ENCODE data around the gene ELAPOR1. TPM values are rescaled to one million over a fixed set of nuclear protein-coding genes. Genes with fewer than 3 reads are reported as not detected.

ELAPOR1 gene
- total and polyA plus RNA-seq, 4 donors = 0.13 to 0.42 (median 0.17) TPM; not detected in 1

GRCh38 chr1:109095631-109096030 lies 18.3 kb upstream of the ELAPOR1 start (continued):
- no peak for TF ChIP-seq REST (IDR thresholded peaks at IDR 0.05)

GRCh38 chr1:109096120-109096519 lies 17.8 kb upstream of the ELAPOR1 start:
- Histone ChIP-seq H3K9me3 (ENCODE audit: control insufficient read depth in 4 of 4, low read length in 3 of 4) (no peaks in the 10 kb centered on the region), H3K36me3 (ENCODE audit: control insufficient read depth in 4 of 4, insufficient read depth in 3 of 4, low read depth in 1 of 4, low read length in 3 of 4) (peaks cover 0 to 16% (median 8%) of the 10 kb centered on the region in 4 donors), H3K27ac (ENCODE audit: low read depth in 1 of 2, low read length in 2 of 2) (no peak overlapping the region), H3K4me3 (ENCODE audit: low read depth in 1 of 3, low read length in 3 of 3) (no peak overlapping the region), H3K27me3 (ENCODE audit: control insufficient read depth in 4 of 4, insufficient read depth in 4 of 4, low read length in 3 of 4) (no peaks in the 10 kb centered on the region), H3K9ac (ENCODE audit: low read depth in 1 of 2, low read length in 2 of 2) (no peak overlapping the region), H3K4me1 (ENCODE audit: control insufficient read depth in 4 of 4, insufficient read depth in 4 of 4, low read length in 3 of 4) (peaks cover 3 to 22% (median 17%) of the 10 kb centered on the region in 4 donors)
- DNase-seq (ENCODE audit: low spot score) = no peak
- WGBS = 55% methylated on average over 1 of the region's 1 CpG
- TF ChIP-seq EGR1 (IDR thresholded peaks at IDR 0.05; ENCODE audit: low read depth in 2 of 2) (no peak), ATF3 (IDR thresholded peaks at IDR 0.05) (no peak), YY1 (IDR thresholded peaks at IDR 0.05) (no peak), TAF1 (conservative IDR thresholded peaks at IDR 0.05) (no peak)

GRCh38 chr1:109099938-109100773 lies 13.8 kb upstream of the ELAPOR1 start:
- Histone ChIP-seq H3K36me3 (ENCODE audit: control insufficient read depth in 4 of 4, insufficient read depth in 3 of 4, low read depth in 1 of 4, low read length in 3 of 4) (peaks cover 0 to 7% (median 0%) of the 10 kb centered on the region in 4 donors), H3K4me3 (ENCODE audit: low read depth in 1 of 3, low read length in 3 of 3) (peak overlapping the region; percentile 87 to 94 (median 94)), H3K4me1 (ENCODE audit: control insufficient read depth in 4 of 4, insufficient read depth in 4 of 4, low read length in 3 of 4) (peaks cover 0 to 4% (median 2%) of the 10 kb centered on the region in 4 donors), H3K27ac (ENCODE audit: low read depth in 1 of 2, low read length in 2 of 2) (peak overlapping the region; percentile 98), H3K27me3 (ENCODE audit: control insufficient read depth in 4 of 4, insufficient read depth in 4 of 4, low read length in 3 of 4) (no peaks in the 10 kb centered on the region), H3K9ac (ENCODE audit: low read depth in 1 of 2, low read length in 2 of 2) (peak overlapping the region; percentile 88 to 94), H3K9me3 (ENCODE audit: control insufficient read depth in 4 of 4, low read length in 3 of 4) (no peaks in the 10 kb centered on the region)
- peak; percentile 93 for DNase-seq (ENCODE audit: low spot score)
- under 1% methylated on average over 77 of the region's 77 CpGs for WGBS
- no peak for TF ChIP-seq FOXA2 (IDR thresholded peaks at IDR 0.05)
- TF ChIP-seq TAF1 (conservative IDR thresholded peaks at IDR 0.05) = peak; percentile 76
- peak; percentile 84 to 87 for TF ChIP-seq RAD21 (IDR thresholded peaks at IDR 0.05)
- TF ChIP-seq ATF3 (IDR thresholded peaks at IDR 0.05) = no peak
- TF ChIP-seq CTCF (IDR thresholded peaks at IDR 0.05; ENCODE audit: low read depth, low read length, missing input control) = peak; percentile 93
- peak; percentile 87 to 89 for TF ChIP-seq EGR1 (IDR thresholded peaks at IDR 0.05; ENCODE audit: low read depth in 2 of 2)
- peak; percentile 56 to 70 for TF ChIP-seq HNF4A (conservative IDR thresholded peaks at IDR 0.05)
- peak; percentile 90 for TF ChIP-seq REST (IDR thresholded peaks at IDR 0.05)
- peak; percentile 74 for TF ChIP-seq FOXA1 (IDR thresholded peaks at IDR 0.05)
- peak; percentile 46 to 53 for TF ChIP-seq JUND (IDR thresholded peaks at IDR 0.05)
- peak; percentile 32 for TF ChIP-seq HNF4G (IDR thresholded peaks at IDR 0.05)
- peak; percentile 91 for TF ChIP-seq MAX (IDR thresholded peaks at IDR 0.05)
- TF ChIP-seq GABPA (IDR thresholded peaks at IDR 0.05 in 1 of 2, conservative IDR thresholded peaks at IDR 0.05 in 1 of 2) = peak; percentile 52 to 92
- TF ChIP-seq YY1 (IDR thresholded peaks at IDR 0.05) = peak; percentile 67
- TF ChIP-seq RXRA (IDR thresholded peaks at IDR 0.05) = peak; percentile 56 to 76
- TF ChIP-seq SP1 (IDR thresholded peaks at IDR 0.05) = peak; percentile 81

All from liver (tissue), 9 donors.